Measurements from ENCODE around the gene PIK3R5.

DNA sequence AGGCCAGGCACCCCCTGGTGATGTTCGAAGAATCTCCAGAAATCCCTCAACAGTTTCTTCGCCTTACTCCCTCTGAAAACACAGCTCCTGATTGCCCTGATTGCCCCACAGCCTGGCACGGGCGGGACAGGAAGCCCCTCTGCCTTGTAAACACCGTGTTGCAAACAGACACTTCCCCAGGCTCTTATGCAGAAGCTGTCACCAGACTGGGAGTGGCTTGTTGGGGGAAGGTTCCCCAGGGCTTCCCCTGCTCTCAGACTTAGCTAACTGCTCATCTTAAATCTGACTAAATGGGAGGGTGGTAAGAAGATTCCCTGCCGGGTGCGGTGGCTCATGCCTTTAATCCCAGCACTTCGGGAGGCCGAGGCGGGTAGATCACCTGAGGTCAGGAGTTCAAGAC is 11.2 kb downstream of the PIK3R5 start:
- TF ChIP-seq POLR2AphosphoS5 (IDR thresholded peaks at IDR 0.05; ENCODE audit: insufficient read depth, low read depth, low read length) (no peak), EZH2 (IDR thresholded peaks at IDR 0.05; ENCODE audit: borderline replicate concordance, low read depth, low read length, severe bottlenecking) (no peak), POLR2A (IDR thresholded peaks at IDR 0.05; ENCODE audit: low read depth, low read length) (no peak), FOS (IDR thresholded peaks at IDR 0.05; ENCODE audit: borderline replicate concordance, insufficient read depth, low read length) (no peak), JUN (IDR thresholded peaks at IDR 0.05; ENCODE audit: borderline replicate concordance, insufficient read depth, insufficient read length, low read depth) (no peak), GATA2 (IDR thresholded peaks at IDR 0.05; ENCODE audit: insufficient read depth, insufficient read length, low read depth, low read length) (no peak)
- TF ChIP-seq, protein P1, sequence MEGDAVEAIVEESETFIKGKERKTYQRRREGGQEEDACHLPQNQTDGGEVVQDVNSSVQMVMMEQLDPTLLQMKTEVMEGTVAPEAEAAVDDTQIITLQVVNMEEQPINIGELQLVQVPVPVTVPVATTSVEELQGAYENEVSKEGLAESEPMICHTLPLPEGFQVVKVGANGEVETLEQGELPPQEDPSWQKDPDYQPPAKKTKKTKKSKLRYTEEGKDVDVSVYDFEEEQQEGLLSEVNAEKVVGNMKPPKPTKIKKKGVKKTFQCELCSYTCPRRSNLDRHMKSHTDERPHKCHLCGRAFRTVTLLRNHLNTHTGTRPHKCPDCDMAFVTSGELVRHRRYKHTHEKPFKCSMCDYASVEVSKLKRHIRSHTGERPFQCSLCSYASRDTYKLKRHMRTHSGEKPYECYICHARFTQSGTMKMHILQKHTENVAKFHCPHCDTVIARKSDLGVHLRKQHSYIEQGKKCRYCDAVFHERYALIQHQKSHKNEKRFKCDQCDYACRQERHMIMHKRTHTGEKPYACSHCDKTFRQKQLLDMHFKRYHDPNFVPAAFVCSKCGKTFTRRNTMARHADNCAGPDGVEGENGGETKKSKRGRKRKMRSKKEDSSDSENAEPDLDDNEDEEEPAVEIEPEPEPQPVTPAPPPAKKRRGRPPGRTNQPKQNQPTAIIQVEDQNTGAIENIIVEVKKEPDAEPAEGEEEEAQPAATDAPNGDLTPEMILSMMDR (IDR thresholded peaks at IDR 0.05; ENCODE audit: extremely low read depth in 1 of 2, insufficient read depth in 1 of 2, low read depth in 1 of 2, low read length in 2 of 2), result no peak
- TF ChIP-seq, protein P2, sequence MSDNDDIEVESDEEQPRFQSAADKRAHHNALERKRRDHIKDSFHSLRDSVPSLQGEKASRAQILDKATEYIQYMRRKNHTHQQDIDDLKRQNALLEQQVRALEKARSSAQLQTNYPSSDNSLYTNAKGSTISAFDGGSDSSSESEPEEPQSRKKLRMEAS (IDR thresholded peaks at IDR 0.05; ENCODE audit: insufficient read depth, insufficient read length), result no peak

Measured in endothelial cell of umbilical vein (primary cell).